Spleen (tissue), 7 donors: ENCODE measurements around the gene TRIOBP.

Experiments
- POLR2A ChIP-seq, 3 donors: fragments of 450-650 bp; IDR thresholded peaks; one replicate each; pipeline ENCODE4 v1.5.1; 2017; ENCODE audit warnings: antibody characterized with exemption in 3 of 3, mild to moderate bottlenecking in 1 of 3
- POLR2AphosphoS5 ChIP-seq, 3 donors: sonication (generic); formaldehyde crosslinking; IDR thresholded peaks; one replicate each; pipeline ENCODE4 v1.5.1; 2017; ENCODE audit warnings: antibody characterized with exemption in 3 of 3
- TF ChIP-seq, protein P1 (sequence below), 11 experiments: fragments of 200-600 bp in 7 of 11; fragments of 450-650 bp in 4 of 11; sonication (generic) in 4 of 11; IDR thresholded peaks in 8 of 11; conservative IDR thresholded peaks in 3 of 11; 1 replicate in 7 of 11; 2 replicates in 4 of 11; pipeline versions ENCODE4 v1.4.0 to v1.8.0; 2016 to 2021; ENCODE audit warnings: antibody characterized with exemption in 11 of 11, inconsistent platforms in 4 of 11, mild to moderate bottlenecking in 1 of 11
- donor health status: DM: no; HTN: no; CAD: no; lungs with moderate emphysema.
- donor health status: DM: no; HTN: no; CAD: no.
- donor health status: DM: no; HTN: no; CAD: no.

DNA sequence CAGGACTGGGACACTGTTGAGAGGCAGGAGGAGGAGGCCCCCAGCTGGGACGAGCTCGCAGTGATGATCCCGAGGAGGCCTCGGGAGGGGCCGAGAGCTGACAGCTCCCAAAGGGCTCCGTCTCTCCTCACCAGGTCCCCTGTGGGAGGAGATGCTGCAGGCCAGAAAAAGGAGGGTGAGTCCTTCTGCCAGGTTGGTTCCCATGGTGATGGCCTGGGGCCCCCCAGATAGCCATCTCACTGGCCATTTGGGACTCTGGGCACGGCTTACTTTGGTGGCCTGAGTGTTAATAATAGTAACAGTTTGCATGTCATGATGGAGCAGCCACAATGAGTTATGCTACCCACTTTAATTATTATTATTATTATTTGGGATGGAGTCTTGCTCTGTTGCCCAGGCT is 18.9 kb downstream of the TRIOBP start:
- TF ChIP-seq, protein P1, sequence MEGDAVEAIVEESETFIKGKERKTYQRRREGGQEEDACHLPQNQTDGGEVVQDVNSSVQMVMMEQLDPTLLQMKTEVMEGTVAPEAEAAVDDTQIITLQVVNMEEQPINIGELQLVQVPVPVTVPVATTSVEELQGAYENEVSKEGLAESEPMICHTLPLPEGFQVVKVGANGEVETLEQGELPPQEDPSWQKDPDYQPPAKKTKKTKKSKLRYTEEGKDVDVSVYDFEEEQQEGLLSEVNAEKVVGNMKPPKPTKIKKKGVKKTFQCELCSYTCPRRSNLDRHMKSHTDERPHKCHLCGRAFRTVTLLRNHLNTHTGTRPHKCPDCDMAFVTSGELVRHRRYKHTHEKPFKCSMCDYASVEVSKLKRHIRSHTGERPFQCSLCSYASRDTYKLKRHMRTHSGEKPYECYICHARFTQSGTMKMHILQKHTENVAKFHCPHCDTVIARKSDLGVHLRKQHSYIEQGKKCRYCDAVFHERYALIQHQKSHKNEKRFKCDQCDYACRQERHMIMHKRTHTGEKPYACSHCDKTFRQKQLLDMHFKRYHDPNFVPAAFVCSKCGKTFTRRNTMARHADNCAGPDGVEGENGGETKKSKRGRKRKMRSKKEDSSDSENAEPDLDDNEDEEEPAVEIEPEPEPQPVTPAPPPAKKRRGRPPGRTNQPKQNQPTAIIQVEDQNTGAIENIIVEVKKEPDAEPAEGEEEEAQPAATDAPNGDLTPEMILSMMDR (IDR thresholded peaks at IDR 0.05 in 8 of 11, conservative IDR thresholded peaks at IDR 0.05 in 3 of 11): no peak
- TF ChIP-seq POLR2A (IDR thresholded peaks at IDR 0.05): no peak
- TF ChIP-seq POLR2AphosphoS5 (IDR thresholded peaks at IDR 0.05): no peak
